Stomach (tissue), 9 donors: Measurements from ENCODE around the gene STK39. TPM values are rescaled to one million over a fixed set of nuclear protein-coding genes. Genes with fewer than 3 reads are reported as not detected.

Experiments used
- DNase-seq, 2 donors: peaks; one replicate each; pipeline versions ENCODE4 v3.0.0 to v3.0.0-alpha.2; 2013 to 2019
- H3K27ac ChIP-seq, 5 donors: fragments of 200-600 bp in 4 of 5; sonication (generic) in 4 of 5; one replicate each; pipeline ENCODE4 v1.5.1; 2013 to 2019; ENCODE audit warnings: mild to moderate bottlenecking in 1 of 5, moderate library complexity in 1 of 5
- H3K27me3 ChIP-seq, 3 donors: fragments of 200-600 bp; sonication (generic); one replicate each; pipeline ENCODE4 v1.5.1; 2017 to 2019; ENCODE audit warnings: mixed run types in 1 of 3
- H3K36me3 ChIP-seq, 4 donors: fragments of 200-600 bp; sonication (generic); 1 replicate in 3 of 4; 2 replicates in 1 of 4; pipeline ENCODE4 v1.5.1; 2016 to 2019
- H3K4me1 ChIP-seq, 4 donors: fragments of 200-600 bp; sonication (generic); one replicate each; pipeline ENCODE4 v1.5.1; 2016 to 2019
- H3K4me3 ChIP-seq, 4 donors: fragments of 200-600 bp; sonication (generic) in 3 of 4; one replicate each; pipeline ENCODE4 v1.5.1; 2016 to 2019; ENCODE audit warnings: mild to moderate bottlenecking in 1 of 4
- H3K9me3 ChIP-seq, 4 donors: fragments of 200-600 bp; sonication (generic); one replicate each; pipeline ENCODE4 v1.5.1; 2016 to 2019
- EP300 ChIP-seq: sonication (generic); formaldehyde crosslinking; IDR thresholded peaks from one replicate; pipeline ENCODE4 v1.6.1; 2017; ENCODE audit warnings: antibody characterized with exemption
- POLR2A ChIP-seq, 4 donors: fragments of 450-650 bp; IDR thresholded peaks; one replicate each; pipeline ENCODE4 v1.6.1; 2016; ENCODE audit warnings: antibody characterized with exemption in 4 of 4, control low read depth in 2 of 4, mild to moderate bottlenecking in 1 of 4, moderate library complexity in 1 of 4
- POLR2AphosphoS5 ChIP-seq, 3 donors: sonication (generic); formaldehyde crosslinking; IDR thresholded peaks; one replicate each; pipeline ENCODE4 v1.6.1; 2016; ENCODE audit warnings: antibody characterized with exemption in 3 of 3
- WGBS, 5 donors: extraction: QIAGEN DNeasy Blood & Tissue Kit in 3 of 5; methylation state at CpG; one replicate each; pipeline versions ENCODE4 v1.1.5 to v1.1.7; 2013 to 2018; 5-methylcytosine and 5-hydroxymethylcytosine counted together
- intact Hi-C: fragments of 100-400 bp; cut with DNase I; formaldehyde crosslinking; loops from one replicate; pipeline ENCODE4 v1.15.1; 2023; ENCODE audit warnings: low total_unique reads
- polyA plus RNA-seq, 3 donors: library from polyadenylated mRNA; stranded (reverse); fragments of 200-250 nt; gene quantifications; one replicate each; pipeline ENCODE4 v1.2.3, GENCODE V29; 2013
- total RNA-seq, 5 donors: library from RNA; depleted of rRNA; stranded (reverse); fragments of >200 nt; gene quantifications; one replicate each; pipeline versions ENCODE4 v1.1.0 to v1.2.3, GENCODE V29; 2014 to 2016
- TF ChIP-seq, protein P1 (sequence below), 7 experiments: fragments of 450-650 bp in 4 of 7; fragments of 200-600 bp in 3 of 7; sonication (generic) in 3 of 7; IDR thresholded peaks; one replicate each; pipeline ENCODE4 v1.5.1; 2016 to 2019; ENCODE audit warnings: antibody characterized with exemption in 7 of 7, control low read depth in 2 of 7, mild to moderate bottlenecking in 1 of 7
- donor health status: healthy with polysubstance abuse.
- donor health status: Bipolar disorder and iron deficiency.
- donor health status: healthy.

STK39 gene
- total and polyA plus RNA-seq, 8 donors: 18.3 to 60.7 (median 33.3) TPM

DNA sequence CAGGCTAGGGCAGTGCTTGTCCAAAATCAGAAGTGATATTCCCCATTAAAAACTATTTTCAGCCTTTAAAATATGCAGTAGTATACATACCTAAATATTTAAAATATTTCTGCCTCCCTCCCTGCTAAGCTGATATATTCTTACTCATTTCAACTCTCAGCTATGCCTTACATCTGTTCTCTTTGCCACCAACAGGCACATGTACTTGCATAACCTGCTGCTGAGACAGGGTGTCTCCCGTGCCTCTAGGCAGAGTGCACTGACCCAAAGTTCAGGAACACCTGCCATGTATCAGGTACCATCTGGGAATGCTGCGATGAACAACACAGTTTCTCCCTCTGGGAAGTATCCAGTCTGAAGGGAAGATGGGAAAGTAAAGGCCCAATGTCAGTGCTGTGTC, 91.7 kb downstream of the STK39 start:
- intact Hi-C loops: no loop called here

DNA sequence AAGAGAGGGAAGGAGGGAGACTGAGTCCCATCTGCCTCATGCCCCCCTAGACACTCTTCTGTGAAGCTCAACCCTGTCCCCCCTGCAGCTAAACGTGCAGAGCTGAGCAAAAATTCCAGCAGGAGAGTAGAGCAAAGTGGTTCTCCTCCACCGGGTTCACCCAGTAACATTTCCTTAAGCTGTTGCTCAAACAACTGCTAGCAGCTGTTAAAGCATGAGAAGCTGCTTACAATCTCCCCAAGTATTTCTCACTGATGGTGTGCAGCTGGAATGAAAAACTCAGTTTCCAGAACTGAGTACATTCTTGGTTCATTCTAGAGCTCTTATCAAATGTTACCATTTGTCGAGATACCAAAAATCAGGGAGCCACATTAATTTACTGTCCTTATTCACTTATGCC, 92.3 kb downstream of the STK39 start:
- peak in 1 of 2 donors; percentile 65 for DNase-seq
- Histone ChIP-seq H3K9me3 (no peaks in the 10 kb centered on the region), H3K27ac (no peak overlapping the region), H3K4me3 (no peak overlapping the region), H3K4me1 (peaks cover 0 to 26% (median 6%) of the 10 kb centered on the region in 4 donors), H3K36me3 (peaks cover 5 to 21% (median 10%) of the 10 kb centered on the region in 4 donors), H3K27me3 (no peaks in the 10 kb centered on the region)
- TF ChIP-seq POLR2AphosphoS5 (IDR thresholded peaks at IDR 0.05) (no peak), POLR2A (IDR thresholded peaks at IDR 0.05) (no peak)
- intact Hi-C loops: no loop called here
- WGBS, 5 donors: 39 to 68% (median 60%) methylated on average over 3 of the region's 3 CpGs

More for the DNA sequence above, 91.7 kb downstream of the STK39 start:
- Histone ChIP-seq H3K36me3 (peaks cover 6 to 26% (median 11%) of the 10 kb centered on the region in 4 donors), H3K9me3 (no peaks in the 10 kb centered on the region), H3K27ac (no peak overlapping the region), H3K4me1 (peaks cover 0 to 25% (median 6%) of the 10 kb centered on the region in 4 donors), H3K4me3 (no peak overlapping the region), H3K27me3 (no peaks in the 10 kb centered on the region)
- no peak for DNase-seq
- TF ChIP-seq, protein P1, sequence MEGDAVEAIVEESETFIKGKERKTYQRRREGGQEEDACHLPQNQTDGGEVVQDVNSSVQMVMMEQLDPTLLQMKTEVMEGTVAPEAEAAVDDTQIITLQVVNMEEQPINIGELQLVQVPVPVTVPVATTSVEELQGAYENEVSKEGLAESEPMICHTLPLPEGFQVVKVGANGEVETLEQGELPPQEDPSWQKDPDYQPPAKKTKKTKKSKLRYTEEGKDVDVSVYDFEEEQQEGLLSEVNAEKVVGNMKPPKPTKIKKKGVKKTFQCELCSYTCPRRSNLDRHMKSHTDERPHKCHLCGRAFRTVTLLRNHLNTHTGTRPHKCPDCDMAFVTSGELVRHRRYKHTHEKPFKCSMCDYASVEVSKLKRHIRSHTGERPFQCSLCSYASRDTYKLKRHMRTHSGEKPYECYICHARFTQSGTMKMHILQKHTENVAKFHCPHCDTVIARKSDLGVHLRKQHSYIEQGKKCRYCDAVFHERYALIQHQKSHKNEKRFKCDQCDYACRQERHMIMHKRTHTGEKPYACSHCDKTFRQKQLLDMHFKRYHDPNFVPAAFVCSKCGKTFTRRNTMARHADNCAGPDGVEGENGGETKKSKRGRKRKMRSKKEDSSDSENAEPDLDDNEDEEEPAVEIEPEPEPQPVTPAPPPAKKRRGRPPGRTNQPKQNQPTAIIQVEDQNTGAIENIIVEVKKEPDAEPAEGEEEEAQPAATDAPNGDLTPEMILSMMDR (IDR thresholded peaks at IDR 0.05): no peak
- TF ChIP-seq POLR2A (IDR thresholded peaks at IDR 0.05): no peak
- TF ChIP-seq EP300: no peak
- TF ChIP-seq POLR2AphosphoS5 (IDR thresholded peaks at IDR 0.05): no peak
- 81 to 94% (median 89%) methylated on average over 2 of the region's 2 CpGs for WGBS, 5 donors

DNA sequence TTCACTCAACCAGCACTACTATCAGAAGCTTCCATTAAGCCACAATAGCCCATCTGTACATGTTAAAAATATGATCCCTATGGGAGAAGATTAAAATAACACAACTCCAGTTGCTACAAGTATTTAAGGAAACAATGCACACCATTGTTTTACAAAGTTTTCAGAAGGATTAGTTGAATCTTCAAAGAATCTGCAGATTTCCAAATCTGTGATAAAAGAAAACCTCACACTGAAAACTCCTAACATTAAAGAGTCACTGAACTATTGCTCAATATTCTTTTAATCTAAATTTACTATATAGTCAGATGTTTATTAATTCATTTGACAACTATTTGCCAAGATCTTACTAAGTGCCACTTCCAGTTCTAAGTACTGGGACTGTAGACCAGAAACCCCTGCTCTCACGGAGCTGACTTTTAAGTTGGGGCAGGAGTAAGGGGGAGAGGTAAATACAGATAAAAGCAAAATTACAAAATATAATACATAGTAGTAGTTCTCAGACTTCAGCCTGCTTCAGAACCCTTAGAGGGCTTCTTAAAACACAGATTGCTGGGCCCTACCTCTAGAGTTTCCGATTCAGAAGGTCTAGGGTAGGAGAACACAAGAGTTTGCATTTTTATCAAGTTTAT, 94.4 kb downstream of the STK39 start:
- H3K9me3 ChIP-seq: no peaks in the 10 kb centered on the region
- 83 to 97% (median 87%) methylated on average over 2 of the region's 2 CpGs for WGBS, 5 donors
- peaks cover 0 to 41% (median 12%) of the 10 kb centered on the region in 4 donors for H3K4me1 ChIP-seq
- no peaks in the 10 kb centered on the region for H3K27me3 ChIP-seq
- intact Hi-C loops: no loop called here
- TF ChIP-seq POLR2AphosphoS5 (IDR thresholded peaks at IDR 0.05) (no peak), EP300 (no peak), POLR2A (IDR thresholded peaks at IDR 0.05) (no peak)
- TF ChIP-seq, protein P1 (IDR thresholded peaks at IDR 0.05): no peak
- H3K36me3 ChIP-seq: peaks cover 0 to 13% (median 4%) of the 10 kb centered on the region in 4 donors
- no peak for DNase-seq
- H3K4me3 ChIP-seq: no peak overlapping the region
- H3K27ac ChIP-seq: no peak overlapping the region

DNA sequence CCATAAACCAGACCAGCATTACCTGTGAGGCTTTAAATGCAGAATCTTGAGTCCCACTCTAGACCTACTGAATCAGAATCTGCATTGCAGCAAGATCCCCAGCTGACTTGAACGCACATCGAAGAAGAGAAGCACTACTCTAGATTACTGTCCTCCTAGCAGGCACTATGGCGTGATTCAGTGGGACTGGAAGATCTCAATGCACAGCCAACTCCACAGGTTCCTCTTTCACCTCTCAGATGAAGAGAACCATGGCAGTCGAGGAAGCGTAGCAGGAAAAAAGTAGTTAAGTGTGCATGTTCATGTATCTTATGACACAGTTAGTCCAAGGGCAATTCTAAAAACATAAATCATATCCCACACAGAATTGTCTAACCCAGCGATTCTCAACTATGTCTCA, 97.4 kb downstream of the STK39 start:
- H3K27ac ChIP-seq: no peak overlapping the region
- H3K4me3 ChIP-seq: no peak overlapping the region
- WGBS, 5 donors: 72 to 93% (median 91%) methylated on average over 6 of the region's 6 CpGs
- H3K4me1 ChIP-seq: peaks cover 0 to 47% (median 11%) of the 10 kb centered on the region in 4 donors
- no peak for DNase-seq
- intact Hi-C loops: no loop called here
- TF ChIP-seq POLR2AphosphoS5 (IDR thresholded peaks at IDR 0.05) (no peak), EP300 (no peak), POLR2A (IDR thresholded peaks at IDR 0.05) (no peak)
- TF ChIP-seq, protein P1 (IDR thresholded peaks at IDR 0.05): no peak
- peaks cover 0 to 11% (median 4%) of the 10 kb centered on the region in 4 donors for H3K36me3 ChIP-seq
- no peaks in the 10 kb centered on the region for H3K9me3 ChIP-seq
- H3K27me3 ChIP-seq: no peaks in the 10 kb centered on the region
